RWPE1 (cell line): ENCODE measurements around the gene NTPCR.
"Not testable (repeated sequence)": the region's sequence is repeated elsewhere in the genome, so short reads cannot be mapped to it uniquely, and the experiment has no call there.

Source experiments
- CTCF ChIA-PET: fragments of 350-600 bp; sonication (Branson Sonifier 250); formaldehyde crosslinking; extraction: SDS; loops from one replicate; lab custom pipeline; 2021; lab: Yijun Ruan, JAX
- POLR2A ChIA-PET: fragments of 400-600 bp; formaldehyde crosslinking; extraction: SDS; loops from one replicate; lab custom pipeline; 2020; ENCODE audit warnings: antibody characterized with exemption; ENCODE audit not compliant: low non-redundant PET; lab: Yijun Ruan, JAX
- DNase-seq: peaks from one replicate; pipeline ENCODE4 v3.0.0; 2012; ENCODE audit warnings: low spot score
- H3K27ac ChIP-seq: fragments of 450-650 bp; 2 replicates; pipeline ENCODE4 v1.5.1; 2017
- TF ChIP-seq, protein P1 (sequence below): fragments of 450-650 bp; conservative IDR thresholded peaks from 2 replicates; pipeline ENCODE4 v1.5.1; 2017; ENCODE audit warnings: low read depth, mild to moderate bottlenecking

Gene NTPCR

GRCh38 chr1:232925421-232926220 is 24.8 kb upstream of the NTPCR start:
- DNase-seq, result no peak
- POLR2A ChIA-PET, result no interaction called here
- CTCF ChIA-PET, result no interaction called here
- no peak overlapping the region for H3K27ac ChIP-seq
- TF ChIP-seq, protein P1, sequence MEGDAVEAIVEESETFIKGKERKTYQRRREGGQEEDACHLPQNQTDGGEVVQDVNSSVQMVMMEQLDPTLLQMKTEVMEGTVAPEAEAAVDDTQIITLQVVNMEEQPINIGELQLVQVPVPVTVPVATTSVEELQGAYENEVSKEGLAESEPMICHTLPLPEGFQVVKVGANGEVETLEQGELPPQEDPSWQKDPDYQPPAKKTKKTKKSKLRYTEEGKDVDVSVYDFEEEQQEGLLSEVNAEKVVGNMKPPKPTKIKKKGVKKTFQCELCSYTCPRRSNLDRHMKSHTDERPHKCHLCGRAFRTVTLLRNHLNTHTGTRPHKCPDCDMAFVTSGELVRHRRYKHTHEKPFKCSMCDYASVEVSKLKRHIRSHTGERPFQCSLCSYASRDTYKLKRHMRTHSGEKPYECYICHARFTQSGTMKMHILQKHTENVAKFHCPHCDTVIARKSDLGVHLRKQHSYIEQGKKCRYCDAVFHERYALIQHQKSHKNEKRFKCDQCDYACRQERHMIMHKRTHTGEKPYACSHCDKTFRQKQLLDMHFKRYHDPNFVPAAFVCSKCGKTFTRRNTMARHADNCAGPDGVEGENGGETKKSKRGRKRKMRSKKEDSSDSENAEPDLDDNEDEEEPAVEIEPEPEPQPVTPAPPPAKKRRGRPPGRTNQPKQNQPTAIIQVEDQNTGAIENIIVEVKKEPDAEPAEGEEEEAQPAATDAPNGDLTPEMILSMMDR, result no peak

- DNase-seq, POLR2A ChIA-PET, CTCF ChIA-PET, H3K27ac ChIP-seq: not testable (repeated sequence)
Measured at GRCh38 chr1:232927166-232927565, 23.2 kb upstream of the NTPCR start.

GRCh38 chr1:232927830-232928505 is 22.4 kb upstream of the NTPCR start:
- ChIA-PET POLR2A (no interaction called here), CTCF (interaction anchor here (0.7 kb wide), 1 partner anchor 47 kb away, joined by 3 read pairs; no protein-coding TSS in a partner anchor)
- H3K27ac ChIP-seq, result no peak overlapping the region
- DNase-seq, result no peak
- TF ChIP-seq, protein P1, result no peak

DNA sequence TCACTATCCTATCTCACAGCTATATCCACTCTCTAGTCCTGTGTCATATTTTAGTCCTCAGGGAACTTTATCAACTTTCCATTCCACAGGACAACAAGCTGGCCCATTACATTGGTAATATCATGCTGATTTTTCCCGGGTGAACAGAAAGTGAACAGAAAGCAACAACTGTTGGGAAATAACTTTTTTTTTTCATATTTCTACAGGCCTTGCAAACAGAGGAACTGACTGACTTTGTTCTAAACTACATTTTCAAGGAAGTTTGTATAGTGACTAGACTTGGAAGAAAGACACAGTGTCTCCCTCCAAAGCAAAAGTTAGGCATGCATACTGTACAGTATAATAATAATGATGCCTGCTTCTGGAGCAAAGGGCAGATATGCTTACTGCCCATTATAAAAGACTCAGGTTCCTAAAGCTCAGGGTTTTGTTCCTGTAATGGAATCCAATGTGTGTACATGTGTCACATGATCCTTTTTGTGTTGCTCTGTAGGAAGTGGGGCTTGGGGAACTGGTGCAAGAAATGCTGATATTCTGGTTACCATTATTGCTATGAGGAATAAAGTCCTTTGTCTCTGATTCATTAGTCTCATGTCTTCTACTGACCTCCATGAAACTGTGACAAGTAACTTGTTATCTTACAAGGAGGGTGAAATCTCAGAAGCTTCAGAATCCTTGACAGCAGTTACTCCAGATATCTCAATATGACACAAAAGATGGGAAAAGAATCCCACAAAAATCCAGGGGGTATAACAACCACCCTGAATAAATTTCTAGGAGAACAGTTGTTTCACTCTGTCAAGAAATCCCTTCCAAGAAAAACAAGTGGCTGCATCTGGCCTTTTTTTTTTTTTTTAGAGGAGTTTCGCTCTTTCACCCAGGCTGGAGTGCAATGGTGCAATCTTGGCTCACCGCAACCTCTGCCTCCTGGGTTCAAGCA is 17.7 kb upstream of the NTPCR start:
- CTCF ChIA-PET, result interaction anchor here (0.6 kb wide), 1 partner anchor 1151 kb away, joined by 8 read pairs; no protein-coding TSS in a partner anchor
- no peak overlapping the region for H3K27ac ChIP-seq
- TF ChIP-seq, protein P1, result no peak
- POLR2A ChIA-PET, result no interaction called here
- DNase-seq, result no peak

DNA sequence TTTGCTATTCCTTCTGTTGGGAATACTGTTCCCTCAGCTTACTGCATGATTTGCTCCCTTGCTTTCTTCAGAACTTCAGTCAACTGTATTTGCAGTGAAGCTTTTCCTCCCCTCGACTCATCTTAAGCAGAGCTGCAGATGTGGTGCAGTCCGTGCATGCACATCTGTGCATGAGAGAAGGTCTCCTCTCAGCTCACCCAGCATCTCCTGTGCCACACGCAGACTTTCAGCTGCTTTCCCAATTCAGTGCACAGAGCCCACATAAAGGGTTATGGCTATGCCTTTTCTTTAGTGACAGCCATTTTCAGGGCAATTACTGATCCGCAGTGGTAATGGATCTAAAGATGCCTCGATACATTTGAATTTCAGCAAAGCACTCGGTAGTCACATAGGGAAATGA is 13.5 kb upstream of the NTPCR start:
- DNase-seq, result no peak
- ChIA-PET POLR2A (no interaction called here), CTCF (no interaction called here)
- no peak overlapping the region for H3K27ac ChIP-seq
- TF ChIP-seq, protein P1, result no peak

- TF ChIP-seq, protein P1, result no peak
- CTCF ChIA-PET, result no interaction called here
- no peak overlapping the region for H3K27ac ChIP-seq
- POLR2A ChIA-PET, result no interaction called here
- DNase-seq, result no peak
Measured at GRCh38 chr1:232937741-232938375, 12.6 kb upstream of the NTPCR start.
